Keratinocyte (primary cell): Measurements from ENCODE around the gene DOCK3. TPM values are rescaled to one million over a fixed set of nuclear protein-coding genes. Genes with fewer than 3 reads are reported as not detected.

Experiments
- DNase-seq: peaks from one replicate; pipeline ENCODE4 v3.0.0-alpha.2; 2011; ENCODE audit warnings: low read depth, missing footprints, low spot score
- FAIRE-seq: peaks from 2 replicates; lab custom pipeline; 2011; peaks lifted over from hg19 to GRCh38; lab: Jason Lieb, UNC
- H2AFZ ChIP-seq: 2 replicates; pipeline ENCODE4 v1.6.0; 2012; ENCODE audit warnings: low read length, control low read depth, inconsistent platforms; ENCODE audit not compliant: control insufficient read depth
- H3K27ac ChIP-seq: 2 replicates; pipeline ENCODE4 v1.5.1; 2011; ENCODE audit warnings: low read length; ENCODE audit not compliant: control insufficient read depth, insufficient read depth
- H3K27me3 ChIP-seq: 3 replicates; pipeline ENCODE4 v1.6.0; 2011; ENCODE audit warnings: low read length; ENCODE audit not compliant: control insufficient read depth, insufficient read depth; ENCODE audit errors: extremely low read depth
- H3K36me3 ChIP-seq, 2 experiments: 2 replicates in 1 of 2; 3 replicates in 1 of 2; pipeline ENCODE4 v1.5.1; 2011; ENCODE audit warnings: low read length in 2 of 2, mild to moderate bottlenecking in 1 of 2; ENCODE audit not compliant: control insufficient read depth in 2 of 2, insufficient read depth in 2 of 2; ENCODE audit errors: extremely low read depth in 1 of 2
- H3K4me1 ChIP-seq: 3 replicates; pipeline ENCODE4 v1.5.1; 2011; ENCODE audit warnings: low read length; ENCODE audit not compliant: control insufficient read depth, insufficient read depth; ENCODE audit errors: extremely low read depth
- H3K4me2 ChIP-seq: 3 replicates; pipeline ENCODE4 v1.6.0; 2011; ENCODE audit warnings: low read depth, low read length; ENCODE audit not compliant: control insufficient read depth, insufficient read depth; ENCODE audit errors: extremely low read depth
- H3K4me3 ChIP-seq, 3 experiments: fragments of 200-600 bp in 1 of 3; sonication (generic) in 1 of 3; 2 replicates in 2 of 3; 3 replicates in 1 of 3; pipeline ENCODE4 v1.5.1; 2011 to 2016; ENCODE audit warnings: low read length in 3 of 3, mild to moderate bottlenecking in 3 of 3, control low read depth in 2 of 3, inconsistent platforms in 1 of 3, low read depth in 1 of 3, mixed read lengths in 1 of 3, mixed run types in 1 of 3, moderate library complexity in 1 of 3; ENCODE audit not compliant: control insufficient read depth in 2 of 3, insufficient read depth in 2 of 3; ENCODE audit errors: extremely low read depth in 1 of 3
- H3K79me2 ChIP-seq: 2 replicates; pipeline ENCODE4 v1.6.0; 2012; ENCODE audit warnings: low read length; ENCODE audit not compliant: control insufficient read depth, insufficient read depth
- H3K9ac ChIP-seq: 3 replicates; pipeline ENCODE4 v1.6.0; 2011; ENCODE audit warnings: low read length; ENCODE audit not compliant: control insufficient read depth, insufficient read depth; ENCODE audit errors: extremely low read depth
- H3K9me1 ChIP-seq: 3 replicates; pipeline ENCODE4 v1.6.0; 2011; ENCODE audit warnings: low read length; ENCODE audit not compliant: control insufficient read depth, insufficient read depth; ENCODE audit errors: extremely low read depth
- H3K9me3 ChIP-seq: 2 replicates; pipeline ENCODE4 v1.5.1; 2012; ENCODE audit warnings: low read depth, low read length; ENCODE audit not compliant: control insufficient read depth
- H4K20me1 ChIP-seq: 3 replicates; pipeline ENCODE4 v1.6.0; 2011; ENCODE audit warnings: low read length; ENCODE audit not compliant: control insufficient read depth, insufficient read depth; ENCODE audit errors: extremely low read depth
- CTCF ChIP-seq, 3 experiments: IDR thresholded peaks in 1 of 3; conservative IDR thresholded peaks in 1 of 3; optimal IDR thresholded peaks in 1 of 3; 2 replicates in 2 of 3; 3 replicates in 1 of 3; pipeline versions ENCODE3 to v1.5.1; 2011; ENCODE audit warnings: low read length in 3 of 3, mild to moderate bottlenecking in 3 of 3, moderate library complexity in 2 of 3, control low read depth in 1 of 3, inconsistent platforms in 1 of 3; ENCODE audit not compliant: insufficient read depth in 2 of 3; ENCODE audit errors: extremely low read depth in 1 of 3
- EZH2 ChIP-seq: IDR thresholded peaks from one replicate; pipeline ENCODE4 v1.6.1; 2012; ENCODE audit warnings: inconsistent platforms, mild to moderate bottlenecking, low read length, moderate library complexity
- dilution Hi-C: fragments of 300-500 bp; cut with MboI; formaldehyde crosslinking; loops from one replicate; pipeline ENCODE4 v1.7.0; 2020; ENCODE audit warnings: low sequenced_read_pairs; ENCODE audit not compliant: extremely low pct_ligation_motif_present
- polyA plus RNA-seq, 5 experiments: library from polyadenylated mRNA; depleted of rRNA in 3 of 5; stranded (reverse) in 3 of 5; stranded (forward) in 1 of 5; unstranded in 1 of 5; fragments of >200 nt; gene quantifications; 1 replicate in 1 of 5; 2 replicates in 3 of 5; 3 replicates in 1 of 5; pipeline versions ENCODE4 v1.2.1 to v1.2.3, GENCODE V29; 2011 to 2012; ENCODE audit warnings: missing spikeins in 2 of 5, low read depth in 1 of 5, low replicate concordance in 1 of 5

Gene DOCK3
- polyA plus RNA-seq, 1 donor (not counting 4 experiments of a cell fraction or from before 2014, with no cell fraction given), result 0.10 TPM

GRCh38 chr3:50695031-50695430 is 20.3 kb downstream of the DOCK3 start:
- FAIRE-seq (no peak), DNase-seq (no peak)
- Histone ChIP-seq H2AFZ (no peak overlapping the region), H3K4me2 (no peak overlapping the region), H3K9ac (no peak overlapping the region), H4K20me1 (no peaks in the 10 kb centered on the region), H3K36me3 (no peaks in the 10 kb centered on the region), H3K9me3 (no peaks in the 10 kb centered on the region), H3K9me1 (no peaks in the 10 kb centered on the region), H3K27me3 (no peaks in the 10 kb centered on the region), H3K27ac (no peak overlapping the region), H3K4me3 (no peak overlapping the region), H3K4me1 (no peaks in the 10 kb centered on the region), H3K79me2 (no peaks in the 10 kb centered on the region)
- dilution Hi-C loops, result no loop called here
- no peak for TF ChIP-seq EZH2
- no peak for TF ChIP-seq CTCF (optimal IDR thresholded peaks at IDR 0.05 in 1 of 3, IDR thresholded peaks at IDR 0.05 in 1 of 3, conservative IDR thresholded peaks at IDR 0.05 in 1 of 3; ENCODE audit: extremely low read depth in 1 of 3, insufficient read depth in 2 of 3, low read length in 3 of 3)

- Histone ChIP-seq H4K20me1 (no peaks in the 10 kb centered on the region), H3K9me3 (no peaks in the 10 kb centered on the region), H3K36me3 (no peaks in the 10 kb centered on the region), H3K9ac (no peak overlapping the region), H3K4me1 (no peaks in the 10 kb centered on the region), H3K27ac (no peak overlapping the region), H2AFZ (no peak overlapping the region), H3K79me2 (no peaks in the 10 kb centered on the region), H3K9me1 (no peaks in the 10 kb centered on the region), H3K4me2 (no peak overlapping the region), H3K27me3 (no peaks in the 10 kb centered on the region), H3K4me3 (no peak overlapping the region)
- DNase-seq (no peak), FAIRE-seq (no peak)
- dilution Hi-C loops, result no loop called here
- TF ChIP-seq EZH2 (no peak), CTCF (optimal IDR thresholded peaks at IDR 0.05 in 1 of 3, IDR thresholded peaks at IDR 0.05 in 1 of 3, conservative IDR thresholded peaks at IDR 0.05 in 1 of 3; ENCODE audit: extremely low read depth in 1 of 3, insufficient read depth in 2 of 3, low read length in 3 of 3) (no peak)
Observed at GRCh38 chr3:50696276-50696675, 21.5 kb downstream of the DOCK3 start.
